ENCODE data around the gene HIF3A. TPM values are rescaled to one million over a fixed set of nuclear protein-coding genes. Genes with fewer than 3 reads are reported as not detected.

Gene HIF3A
- total RNA-seq, 5 donors from 2014 or later (not counting 1 experiment from before 2014, with no cell fraction given), result 0.13 to 0.76 (median 0.26) TPM; not detected in 2

GRCh38 chr19:46297700-46298478, 1.0 kb downstream of the HIF3A start:
- Histone ChIP-seq H3K4me3 (ENCODE audit: control insufficient read depth in 1 of 2, extremely low read depth in 1 of 2, low read length in 1 of 2) (no peak overlapping the region), H3K36me3 (ENCODE audit: control insufficient read depth in 2 of 2, extremely low read depth in 1 of 2, insufficient read depth in 1 of 2, low read length in 1 of 2) (no peaks in the 10 kb centered on the region), H3K4me1 (ENCODE audit: control insufficient read depth in 1 of 2, extremely low read depth in 1 of 2, insufficient read depth in 2 of 2, low read length in 2 of 2) (peaks cover 0 to 8% of the 10 kb centered on the region in 2 experiments), H3K27me3 (replicated peaks in 1 of 2; ENCODE audit: control insufficient read depth in 2 of 2, extremely low read depth in 1 of 2, insufficient read depth in 2 of 2, low read length in 1 of 2) (peaks cover 0 to 59% of the 10 kb centered on the region in 2 experiments), H3K27ac (ENCODE audit: low read length) (no peak overlapping the region), H3K9me3 (no peaks in the 10 kb centered on the region)
- CTCF ChIA-PET, result no interaction called here
- Mint-ChIP-seq H3K4me3 (no peak overlapping the region), H3K27ac (no peak overlapping the region), H3K4me1 (peaks cover 0 to 8% (median 2%) of the 10 kb centered on the region in 3 donors), H3K36me3 (no peaks in the 10 kb centered on the region), H3K9me3 (no peaks in the 10 kb centered on the region), H3K27me3 (peaks cover 30 to 33% of the 10 kb centered on the region in 2 donors)
- 45% methylated on average over 13 of the region's 19 CpGs for WGBS (ENCODE audit: insufficient coverage)
- DNase-seq (no peak), ATAC-seq (replicated peaks in 1 of 4) (no peak)
- POLR2A ChIA-PET, result no interaction called here

GRCh38 chr19:46298479-46299003, 1.7 kb downstream of the HIF3A start:
- no peak overlapping the region for H3K27ac Mint-ChIP-seq
- no peak overlapping the region for H3K4me3 ChIP-seq (ENCODE audit: control insufficient read depth in 1 of 2, extremely low read depth in 1 of 2, low read length in 1 of 2)
- H3K27me3 Mint-ChIP-seq, result peaks cover 30 to 33% of the 10 kb centered on the region in 2 donors
- H3K9me3 ChIP-seq, result no peaks in the 10 kb centered on the region
- 66% methylated on average over 2 of the region's 7 CpGs for WGBS (ENCODE audit: insufficient coverage)
- POLR2A ChIA-PET, result no interaction called here
- peaks cover 0 to 8% (median 2%) of the 10 kb centered on the region in 3 donors for H3K4me1 Mint-ChIP-seq
- H3K4me3 Mint-ChIP-seq, result no peak overlapping the region
- CTCF ChIA-PET, result no interaction called here
- H3K4me1 ChIP-seq (ENCODE audit: control insufficient read depth in 1 of 2, extremely low read depth in 1 of 2, insufficient read depth in 2 of 2, low read length in 2 of 2), result peaks cover 0 to 8% of the 10 kb centered on the region in 2 experiments
- H3K27me3 ChIP-seq (replicated peaks in 1 of 2; ENCODE audit: control insufficient read depth in 2 of 2, extremely low read depth in 1 of 2, insufficient read depth in 2 of 2, low read length in 1 of 2), result peaks cover 0 to 57% of the 10 kb centered on the region in 2 experiments
- no peaks in the 10 kb centered on the region for H3K36me3 Mint-ChIP-seq
- no peak for ATAC-seq (replicated peaks in 1 of 4)
- H3K9me3 Mint-ChIP-seq, result no peaks in the 10 kb centered on the region
- no peak for DNase-seq
- H3K27ac ChIP-seq (ENCODE audit: low read length), result no peak overlapping the region
- H3K36me3 ChIP-seq (ENCODE audit: control insufficient read depth in 2 of 2, extremely low read depth in 1 of 2, insufficient read depth in 1 of 2, low read length in 1 of 2), result no peaks in the 10 kb centered on the region

GRCh38 chr19:46299004-46299509, 2.2 kb downstream of the HIF3A start:
- no peak for DNase-seq
- no peaks in the 10 kb centered on the region for H3K36me3 ChIP-seq (ENCODE audit: control insufficient read depth in 2 of 2, extremely low read depth in 1 of 2, insufficient read depth in 1 of 2, low read length in 1 of 2)
- H3K27me3 Mint-ChIP-seq, result peaks cover 30 to 33% of the 10 kb centered on the region in 2 donors
- H3K27me3 ChIP-seq (replicated peaks in 1 of 2; ENCODE audit: control insufficient read depth in 2 of 2, extremely low read depth in 1 of 2, insufficient read depth in 2 of 2, low read length in 1 of 2), result peaks cover 0 to 55% of the 10 kb centered on the region in 2 experiments
- no peaks in the 10 kb centered on the region for H3K9me3 Mint-ChIP-seq
- no peak overlapping the region for H3K27ac ChIP-seq (ENCODE audit: low read length)
- no peak overlapping the region for H3K4me3 ChIP-seq (ENCODE audit: control insufficient read depth in 1 of 2, extremely low read depth in 1 of 2, low read length in 1 of 2)
- WGBS (ENCODE audit: insufficient coverage), result 43% methylated on average over 6 of the region's 11 CpGs
- no peaks in the 10 kb centered on the region for H3K9me3 ChIP-seq
- H3K4me3 Mint-ChIP-seq, result no peak overlapping the region
- no peak for ATAC-seq (replicated peaks in 1 of 4)
- ChIA-PET POLR2A (no interaction called here), CTCF (no interaction called here)
- peaks cover 0 to 8% (median 2%) of the 10 kb centered on the region in 3 donors for H3K4me1 Mint-ChIP-seq
- no peak overlapping the region for H3K27ac Mint-ChIP-seq
- no peaks in the 10 kb centered on the region for H3K36me3 Mint-ChIP-seq
- H3K4me1 ChIP-seq (ENCODE audit: control insufficient read depth in 1 of 2, extremely low read depth in 1 of 2, insufficient read depth in 2 of 2, low read length in 2 of 2), result peaks cover 0 to 8% of the 10 kb centered on the region in 2 experiments

GRCh38 chr19:46299695-46300094, 2.9 kb downstream of the HIF3A start:
- Mint-ChIP-seq H3K27me3 (peaks cover 24 to 27% of the 10 kb centered on the region in 2 donors), H3K4me1 (peaks cover 0 to 8% (median 2%) of the 10 kb centered on the region in 3 donors), H3K27ac (no peak overlapping the region), H3K4me3 (no peak overlapping the region), H3K36me3 (no peaks in the 10 kb centered on the region), H3K9me3 (no peaks in the 10 kb centered on the region)
- DNase-seq (no peak), ATAC-seq (replicated peaks in 1 of 4) (no peak)
- POLR2A ChIA-PET, result no interaction called here
- H3K9me3 ChIP-seq, result no peaks in the 10 kb centered on the region
- H3K4me3 ChIP-seq (ENCODE audit: control insufficient read depth in 1 of 2, extremely low read depth in 1 of 2, low read length in 1 of 2), result no peak overlapping the region
- CTCF ChIA-PET, result no interaction called here
- peaks cover 0 to 8% of the 10 kb centered on the region in 2 experiments for H3K4me1 ChIP-seq (ENCODE audit: control insufficient read depth in 1 of 2, extremely low read depth in 1 of 2, insufficient read depth in 2 of 2, low read length in 2 of 2)
- no peak overlapping the region for H3K27ac ChIP-seq (ENCODE audit: low read length)
- WGBS (ENCODE audit: insufficient coverage), result 97% methylated on average over 4 of the region's 7 CpGs
- peaks cover 0 to 52% of the 10 kb centered on the region in 2 experiments for H3K27me3 ChIP-seq (replicated peaks in 1 of 2; ENCODE audit: control insufficient read depth in 2 of 2, extremely low read depth in 1 of 2, insufficient read depth in 2 of 2, low read length in 1 of 2)
- H3K36me3 ChIP-seq (ENCODE audit: control insufficient read depth in 2 of 2, extremely low read depth in 1 of 2, insufficient read depth in 1 of 2, low read length in 1 of 2), result no peaks in the 10 kb centered on the region

- H3K27ac ChIP-seq (ENCODE audit: low read length), result no peak overlapping the region
- no peak overlapping the region for H3K4me3 ChIP-seq (ENCODE audit: control insufficient read depth in 1 of 2, extremely low read depth in 1 of 2, low read length in 1 of 2)
- no peaks in the 10 kb centered on the region for H3K36me3 ChIP-seq (ENCODE audit: control insufficient read depth in 2 of 2, extremely low read depth in 1 of 2, insufficient read depth in 1 of 2, low read length in 1 of 2)
- ATAC-seq (replicated peaks in 1 of 4), result no peak
- WGBS (ENCODE audit: insufficient coverage), result 92% methylated on average over 9 of the region's 10 CpGs
- POLR2A ChIA-PET, result no interaction called here
- H3K4me1 ChIP-seq (ENCODE audit: control insufficient read depth in 1 of 2, extremely low read depth in 1 of 2, insufficient read depth in 2 of 2, low read length in 2 of 2), result no peaks in the 10 kb centered on the region
- no peak overlapping the region for H3K4me3 Mint-ChIP-seq
- H3K9me3 ChIP-seq, result no peaks in the 10 kb centered on the region
- CTCF ChIA-PET, result no interaction called here
- DNase-seq, result no peak
- H3K27me3 Mint-ChIP-seq, result peaks cover 3 to 4% of the 10 kb centered on the region in 2 donors
- peaks cover 4% of the 10 kb centered on the region for H3K36me3 Mint-ChIP-seq
- H3K4me1 Mint-ChIP-seq, result no peaks in the 10 kb centered on the region
- peaks cover 0 to 16% (median 2%) of the 10 kb centered on the region in 3 donors for H3K9me3 Mint-ChIP-seq
- peaks cover 0 to 19% of the 10 kb centered on the region in 2 experiments for H3K27me3 ChIP-seq (replicated peaks in 1 of 2; ENCODE audit: control insufficient read depth in 2 of 2, extremely low read depth in 1 of 2, insufficient read depth in 2 of 2, low read length in 1 of 2)
- H3K27ac Mint-ChIP-seq, result no peak overlapping the region
Observed at GRCh38 chr19:46303322-46303690, 6.5 kb downstream of the HIF3A start.

- peak in 1 of 35 experiments; percentile 3 for DNase-seq
- Histone ChIP-seq H3K4me3 (ENCODE audit: control insufficient read depth in 1 of 2, extremely low read depth in 1 of 2, low read length in 1 of 2) (no peak overlapping the region), H3K27ac (ENCODE audit: low read length) (no peak overlapping the region), H3K36me3 (ENCODE audit: control insufficient read depth in 2 of 2, extremely low read depth in 1 of 2, insufficient read depth in 1 of 2, low read length in 1 of 2) (no peaks in the 10 kb centered on the region), H3K4me1 (ENCODE audit: control insufficient read depth in 1 of 2, extremely low read depth in 1 of 2, insufficient read depth in 2 of 2, low read length in 2 of 2) (no peaks in the 10 kb centered on the region), H3K27me3 (replicated peaks in 1 of 2; ENCODE audit: control insufficient read depth in 2 of 2, extremely low read depth in 1 of 2, insufficient read depth in 2 of 2, low read length in 1 of 2) (peaks cover 0 to 14% of the 10 kb centered on the region in 2 experiments), H3K9me3 (no peaks in the 10 kb centered on the region)
- Mint-ChIP-seq H3K4me3 (no peak overlapping the region), H3K36me3 (peaks cover 4% of the 10 kb centered on the region), H3K4me1 (no peaks in the 10 kb centered on the region), H3K27ac (no peak overlapping the region), H3K27me3 (peaks cover under 1 to 3% of the 10 kb centered on the region in 2 donors), H3K9me3 (peaks cover 0 to 16% (median 2%) of the 10 kb centered on the region in 3 donors)
- ChIA-PET POLR2A (no interaction called here), CTCF (no interaction called here)
- 93% methylated on average over 47 of the region's 56 CpGs for WGBS (ENCODE audit: insufficient coverage)
- ATAC-seq (replicated peaks in 1 of 4), result no peak
Observed at GRCh38 chr19:46303691-46304397, 7.0 kb downstream of the HIF3A start.

Data from T-cell (primary cell).